ENCODE measurements around the gene CCDC178.

GRCh38 chr18:33161131-33161530 lies 279.4 kb downstream of the CCDC178 start:
- TF ChIP-seq POLR2A (IDR thresholded peaks at IDR 0.05; ENCODE audit: low read depth, low read length) (no peak), POLR2AphosphoS5 (IDR thresholded peaks at IDR 0.05; ENCODE audit: low read depth, low read length) (no peak)
